IMR-90 (cell line): ENCODE results near the gene PITPNC1. TPM values are rescaled to one million over a fixed set of nuclear protein-coding genes. Genes with fewer than 3 reads are reported as not detected.

Experiments
- ATAC-seq: fragments of 200-7000 bp; cut with Tn5 transposase; 2 replicates; pipeline ENCODE4 v1.9.1; 2020; ENCODE audit warnings: low read depth, mild to moderate bottlenecking, moderate library complexity
- BruUV-seq: library from RNA; stranded (reverse); fragments of 400-500 nt; replicated peaks from 2 replicates; lab custom pipeline; 2021; lab: Mats Ljungman, UMichigan
- CTCF ChIA-PET: fragments of 300-600 bp; formaldehyde crosslinking; extraction: SDS; loops from one replicate; lab custom pipeline; 2021; ENCODE audit warnings: antibody characterized with exemption; lab: Yijun Ruan, JAX
- POLR2A ChIA-PET: fragments of 300-600 bp; sonication (Branson Sonifier 250); formaldehyde crosslinking; loops from one replicate; lab custom pipeline; 2022; ENCODE audit warnings: antibody characterized with exemption; ENCODE audit not compliant: unreplicated experiment; lab: Charles Lee
- DNase-seq: peaks from one replicate; pipeline ENCODE4 v3.0.0; 2013
- H2AFZ ChIP-seq: replicated peaks from 2 replicates; pipeline ENCODE3; 2013; ENCODE audit warnings: low read length, mild to moderate bottlenecking; ENCODE audit not compliant: poor library complexity
- H2AK5ac ChIP-seq: 2 replicates; pipeline ENCODE4 v1.6.1; 2013; ENCODE audit warnings: low read depth, low read length, inconsistent platforms
- H2AK9ac ChIP-seq: replicated peaks from 2 replicates; pipeline ENCODE3; 2013; ENCODE audit warnings: mild to moderate bottlenecking, low read depth, low read length, moderate library complexity; ENCODE audit not compliant: poor library complexity
- H2BK120ac ChIP-seq: 2 replicates; pipeline ENCODE4 v1.6.1; 2013; ENCODE audit warnings: low read depth, low read length, inconsistent platforms
- H2BK15ac ChIP-seq: 3 replicates; pipeline ENCODE4 v1.6.1; 2013; ENCODE audit warnings: low read depth, low read length, inconsistent platforms
- H2BK20ac ChIP-seq: 2 replicates; pipeline ENCODE4 v1.6.1; 2013; ENCODE audit warnings: low read depth, mild to moderate bottlenecking, inconsistent platforms, low read length, moderate library complexity
- H2BK5ac ChIP-seq: 2 replicates; pipeline ENCODE4 v1.6.1; 2013; ENCODE audit warnings: mild to moderate bottlenecking, low read depth, low read length, inconsistent platforms; ENCODE audit not compliant: poor library complexity, severe bottlenecking
- H3K14ac ChIP-seq: replicated peaks from 2 replicates; pipeline ENCODE4 v1.6.1; 2013; ENCODE audit warnings: low read depth, low read length, inconsistent platforms
- H3K18ac ChIP-seq: 2 replicates; pipeline ENCODE4 v1.6.1; 2013; ENCODE audit warnings: low read depth, low read length, control low read depth
- H3K23ac ChIP-seq: 2 replicates; pipeline ENCODE4 v1.6.1; 2013; ENCODE audit warnings: low read depth, low read length, inconsistent platforms
- H3K27ac ChIP-seq: 2 replicates; pipeline ENCODE4 v1.5.1; 2013; ENCODE audit warnings: mild to moderate bottlenecking, control low read depth, low read length; ENCODE audit not compliant: insufficient read depth
- H3K27me3 ChIP-seq: 2 replicates; pipeline ENCODE4 v1.6.1; 2013; ENCODE audit warnings: low read length; ENCODE audit not compliant: control insufficient read depth, insufficient read depth
- H3K36me3 ChIP-seq: 2 replicates; pipeline ENCODE4 v1.6.1; 2013; ENCODE audit warnings: low read length, mixed read lengths; ENCODE audit not compliant: control insufficient read depth, insufficient read depth
- H3K4ac ChIP-seq: 2 replicates; pipeline ENCODE4 v1.6.1; 2013; ENCODE audit warnings: low read depth, low read length, inconsistent platforms
- H3K4me1 ChIP-seq: 2 replicates; pipeline ENCODE4 v1.6.1; 2013; ENCODE audit warnings: low read length, mixed read lengths; ENCODE audit not compliant: control insufficient read depth, insufficient read depth
- H3K4me2 ChIP-seq: 2 replicates; pipeline ENCODE4 v1.6.1; 2013; ENCODE audit warnings: low read depth, mild to moderate bottlenecking, control low read depth, low read length, moderate library complexity
- H3K4me3 ChIP-seq: 2 replicates; pipeline ENCODE4 v1.5.1; 2013; ENCODE audit warnings: low read depth, mild to moderate bottlenecking, control low read depth, low read length, moderate library complexity; ENCODE audit not compliant: insufficient read depth
- H3K56ac ChIP-seq: 2 replicates; pipeline ENCODE4 v1.6.1; 2013; ENCODE audit warnings: low read length, inconsistent platforms; ENCODE audit not compliant: insufficient read depth; ENCODE audit errors: extremely low read depth
- H3K79me1 ChIP-seq, 2 experiments: 2 replicates each; pipeline ENCODE4 v1.6.1; 2013; ENCODE audit warnings: low read length in 2 of 2, inconsistent platforms in 1 of 2, low read depth in 1 of 2
- H3K9ac ChIP-seq: 2 replicates; pipeline ENCODE4 v1.6.1; 2013; ENCODE audit warnings: low read depth, low read length, control low read depth
- H3K9me1 ChIP-seq: 2 replicates; pipeline ENCODE4 v1.6.1; 2013; ENCODE audit warnings: low read length, inconsistent platforms; ENCODE audit not compliant: insufficient read depth
- H3K9me3 ChIP-seq: 2 replicates; pipeline ENCODE4 v1.6.1; 2013; ENCODE audit warnings: low read length; ENCODE audit not compliant: control insufficient read depth, insufficient read depth
- H4K20me1 ChIP-seq: 2 replicates; pipeline ENCODE4 v1.6.1; 2013; ENCODE audit warnings: low read length, inconsistent platforms; ENCODE audit not compliant: insufficient read depth
- H4K5ac ChIP-seq: 2 replicates; pipeline ENCODE4 v1.6.1; 2013; ENCODE audit warnings: mild to moderate bottlenecking, low read depth, low read length, control low read depth
- H4K8ac ChIP-seq, 2 experiments: 2 replicates each; pipeline ENCODE4 v1.6.1; 2013; ENCODE audit warnings: low read depth in 2 of 2, low read length in 2 of 2, control low read depth in 1 of 2, inconsistent platforms in 1 of 2
- H4K91ac ChIP-seq: 2 replicates; pipeline ENCODE4 v1.6.1; 2013; ENCODE audit warnings: low read depth, low read length, inconsistent platforms; ENCODE audit not compliant: insufficient read depth
- BHLHE40 ChIP-seq: fragments of 150-350 bp; IDR thresholded peaks from 2 replicates; pipeline ENCODE4 v1.6.1; 2016; ENCODE audit warnings: mild to moderate bottlenecking, low read depth, low read length
- CEBPB ChIP-seq: IDR thresholded peaks from 2 replicates; pipeline ENCODE4 v1.6.1; 2012; ENCODE audit warnings: low read depth, low read length, improper control_type of control experiment
- CHD1 ChIP-seq: IDR thresholded peaks from 2 replicates; pipeline ENCODE4 v1.6.1; 2012; ENCODE audit warnings: low read depth, low read length, improper control_type of control experiment
- FOS ChIP-seq: fragments of 150-350 bp; IDR thresholded peaks from 2 replicates; pipeline ENCODE4 v1.6.1; 2016; ENCODE audit warnings: low read depth, low read length
- MAFK ChIP-seq: IDR thresholded peaks from 2 replicates; pipeline ENCODE4 v1.6.1; 2012; ENCODE audit warnings: low read depth, low read length, improper control_type of control experiment
- NFE2L2 ChIP-seq: fragments of 150-350 bp; IDR thresholded peaks from 2 replicates; pipeline ENCODE4 v1.6.1; 2016; ENCODE audit warnings: low read depth, mild to moderate bottlenecking, low read length
- POLR2A ChIP-seq: IDR thresholded peaks from 2 replicates; pipeline ENCODE4 v1.6.1; 2012; ENCODE audit warnings: mild to moderate bottlenecking, low read depth, low read length
- RAD21 ChIP-seq: IDR thresholded peaks from 2 replicates; pipeline ENCODE4 v1.6.1; 2012; ENCODE audit warnings: low read length, improper control_type of control experiment
- RCOR1 ChIP-seq: IDR thresholded peaks from 2 replicates; pipeline ENCODE4 v1.6.1; 2012; ENCODE audit warnings: mild to moderate bottlenecking, low read length, improper control_type of control experiment; ENCODE audit not compliant: insufficient replicate concordance
- RFX5 ChIP-seq: IDR thresholded peaks from 2 replicates; pipeline ENCODE4 v1.8.0; 2012; ENCODE audit warnings: low read depth, mild to moderate bottlenecking, low read length, moderate library complexity
- WGBS, 2 experiments: methylation state at CpG; one replicate each; pipeline versions ENCODE4 v1.1.5 to v1.1.7; 2013; ENCODE audit warnings: missing lambda C conversion rate in 2 of 2; ENCODE audit not compliant: insufficient read length in 1 of 2; ENCODE audit errors: extremely low coverage in 2 of 2; 5-methylcytosine and 5-hydroxymethylcytosine counted together
- dilution Hi-C: fragments of 300-500 bp; cut with HindIII; formaldehyde crosslinking; loops from one replicate; pipeline ENCODE4 v1.14.3; 2018; ENCODE audit warnings: low sequenced_read_pairs; ENCODE audit not compliant: unreplicated experiment
- in situ Hi-C: fragments of 300-500 bp; cut with MboI; formaldehyde crosslinking; loops from 3 replicates; pipeline ENCODE4 v1.14.3; 2019; ENCODE audit warnings: low sequenced_read_pairs, inconsistent platforms, mixed read lengths
- intact Hi-C: fragments of 100-400 bp; cut with micrococcal nuclease; formaldehyde crosslinking; loops from 2 replicates; pipeline ENCODE4 v1.10.0; 2022
- polyA plus RNA-seq, 3 experiments: library from polyadenylated mRNA; depleted of rRNA; stranded (reverse); fragments of >200 nt; gene quantifications; 2 replicates each; pipeline ENCODE4 v1.2.3, GENCODE V29; 2012; ENCODE audit warnings: low replicate concordance in 1 of 3
- total RNA-seq: library from RNA; depleted of rRNA; stranded (reverse); fragments of >200 nt; gene quantifications from 2 replicates; pipeline ENCODE4 v1.2.3, GENCODE V29; 2012
- TF ChIP-seq, protein P1 (sequence below): conservative IDR thresholded peaks from 2 replicates; pipeline ENCODE4 v1.5.1; 2012; ENCODE audit warnings: mild to moderate bottlenecking, low read depth, low read length, improper control_type of control experiment
- TF ChIP-seq, protein P2 (sequence below): fragments of 150-350 bp; IDR thresholded peaks from 2 replicates; pipeline ENCODE4 v1.6.1; 2017; ENCODE audit warnings: mild to moderate bottlenecking, antibody characterized with exemption, low read length, low read depth

PITPNC1 gene
- total and polyA plus RNA-seq, 2 of the 4 experiments (the other 2 are of a cell fraction) = 4.1 TPM

- Histone ChIP-seq H3K36me3 (no peaks in the 10 kb centered on the region), H2AFZ (no peak overlapping the region), H3K4ac (no peak overlapping the region), H2AK5ac (no peak overlapping the region), H3K14ac (no peak overlapping the region), H3K9me3 (no peaks in the 10 kb centered on the region), H3K4me1 (no peaks in the 10 kb centered on the region), H3K9ac (no peak overlapping the region), H4K20me1 (no peaks in the 10 kb centered on the region), H3K18ac (no peak overlapping the region), H3K79me1 (peaks cover 10 to 12% of the 10 kb centered on the region in 2 experiments; a peak in 2 of 4 replicates), H3K9me1 (no peaks in the 10 kb centered on the region), H4K5ac (no peak overlapping the region), H2BK120ac (no peak overlapping the region), H3K4me3 (no peak overlapping the region), H3K23ac (no peak overlapping the region), H3K4me2 (no peak overlapping the region), H4K8ac (no peak overlapping the region), H3K27ac (no peak overlapping the region), H2AK9ac (no peak overlapping the region), H2BK5ac (no peak overlapping the region), H3K27me3 (no peaks in the 10 kb centered on the region), H2BK15ac (no peak overlapping the region), H2BK20ac (no peak overlapping the region), H3K56ac (no peak overlapping the region), H4K91ac (no peak overlapping the region)
- BruUV-seq = no TSS peak
- in situ Hi-C loops (no loop called here), dilution Hi-C loops (no loop called here), intact Hi-C loops (no loop called here)
- ATAC-seq (no peak), DNase-seq (no peak)
- TF ChIP-seq CHD1 (no peak), RFX5 (no peak), RAD21 (no peak), NFE2L2 (no peak), CEBPB (no peak), BHLHE40 (no peak), MAFK (no peak), FOS (no peak), POLR2A (no peak), RCOR1 (no peak)
- TF ChIP-seq, protein P1, sequence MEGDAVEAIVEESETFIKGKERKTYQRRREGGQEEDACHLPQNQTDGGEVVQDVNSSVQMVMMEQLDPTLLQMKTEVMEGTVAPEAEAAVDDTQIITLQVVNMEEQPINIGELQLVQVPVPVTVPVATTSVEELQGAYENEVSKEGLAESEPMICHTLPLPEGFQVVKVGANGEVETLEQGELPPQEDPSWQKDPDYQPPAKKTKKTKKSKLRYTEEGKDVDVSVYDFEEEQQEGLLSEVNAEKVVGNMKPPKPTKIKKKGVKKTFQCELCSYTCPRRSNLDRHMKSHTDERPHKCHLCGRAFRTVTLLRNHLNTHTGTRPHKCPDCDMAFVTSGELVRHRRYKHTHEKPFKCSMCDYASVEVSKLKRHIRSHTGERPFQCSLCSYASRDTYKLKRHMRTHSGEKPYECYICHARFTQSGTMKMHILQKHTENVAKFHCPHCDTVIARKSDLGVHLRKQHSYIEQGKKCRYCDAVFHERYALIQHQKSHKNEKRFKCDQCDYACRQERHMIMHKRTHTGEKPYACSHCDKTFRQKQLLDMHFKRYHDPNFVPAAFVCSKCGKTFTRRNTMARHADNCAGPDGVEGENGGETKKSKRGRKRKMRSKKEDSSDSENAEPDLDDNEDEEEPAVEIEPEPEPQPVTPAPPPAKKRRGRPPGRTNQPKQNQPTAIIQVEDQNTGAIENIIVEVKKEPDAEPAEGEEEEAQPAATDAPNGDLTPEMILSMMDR = no peak
- TF ChIP-seq, protein P2, sequence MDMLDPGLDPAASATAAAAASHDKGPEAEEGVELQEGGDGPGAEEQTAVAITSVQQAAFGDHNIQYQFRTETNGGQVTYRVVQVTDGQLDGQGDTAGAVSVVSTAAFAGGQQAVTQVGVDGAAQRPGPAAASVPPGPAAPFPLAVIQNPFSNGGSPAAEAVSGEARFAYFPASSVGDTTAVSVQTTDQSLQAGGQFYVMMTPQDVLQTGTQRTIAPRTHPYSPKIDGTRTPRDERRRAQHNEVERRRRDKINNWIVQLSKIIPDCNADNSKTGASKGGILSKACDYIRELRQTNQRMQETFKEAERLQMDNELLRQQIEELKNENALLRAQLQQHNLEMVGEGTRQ = no peak
- WGBS, 2 experiments = no CpG with 5 or more reads among the region's 6 CpGs
- ChIA-PET CTCF (no interaction called here), POLR2A (no interaction called here)
Observed at GRCh38 chr17:67449065-67449464, 72.0 kb downstream of the PITPNC1 start.
